CD4-positive, CD25-positive, alpha-beta regulatory T cell (primary cell): ENCODE data around the gene NCK1. TPM values are rescaled to one million over a fixed set of nuclear protein-coding genes. Genes with fewer than 3 reads are reported as not detected.

ENCODE experiments used
- ATAC-seq, 2 donors: fragments of 150-1000 bp; cut with Tn5 transposase; one replicate each; pipeline ENCODE4 v1.10.0; 2021; ENCODE audit warnings: low read depth in 2 of 2, moderate number of reproducible peaks in 2 of 2, moderate library complexity in 1 of 2
- DNase-seq, 3 donors: peaks; one replicate each; pipeline versions ENCODE4 v3.0.0 to v3.0.0-alpha.2; 2012 to 2022; ENCODE audit warnings: mixed read lengths in 1 of 3
- H3K27ac ChIP-seq: one replicate; pipeline ENCODE4 v1.7.0; 2013; ENCODE audit warnings: mild to moderate bottlenecking, low read length; ENCODE audit not compliant: insufficient read depth, poor library complexity, severe bottlenecking
- H3K27me3 ChIP-seq: one replicate; pipeline ENCODE4 v1.7.0; 2013; ENCODE audit warnings: low read length; ENCODE audit not compliant: control insufficient read depth, insufficient read depth
- H3K36me3 ChIP-seq: one replicate; pipeline ENCODE4 v1.7.0; 2013; ENCODE audit warnings: mild to moderate bottlenecking, low read length, moderate library complexity; ENCODE audit not compliant: control insufficient read depth, insufficient read depth
- H3K4me1 ChIP-seq: 2 replicates; pipeline ENCODE4 v1.7.0; 2013; ENCODE audit warnings: mild to moderate bottlenecking, low read length; ENCODE audit not compliant: insufficient read depth, control insufficient read depth, poor library complexity, severe bottlenecking
- H3K4me3 ChIP-seq: one replicate; pipeline ENCODE4 v1.7.0; 2013; ENCODE audit warnings: low read depth, mild to moderate bottlenecking, low read length, moderate library complexity
- H3K9me3 ChIP-seq, 2 experiments: 1 replicate in 1 of 2; 2 replicates in 1 of 2; pipeline ENCODE4 v1.7.0; 2013; ENCODE audit warnings: low read length in 2 of 2, mild to moderate bottlenecking in 1 of 2, moderate library complexity in 1 of 2; ENCODE audit not compliant: control insufficient read depth in 2 of 2
- H3K27ac Mint-ChIP-seq, 3 donors: one replicate each; pipeline ENCODE4 v1.8.0; 2020 to 2022; ENCODE audit warnings: mild to moderate bottlenecking in 3 of 3, mixed read lengths in 3 of 3, moderate library complexity in 2 of 3
- H3K27me3 Mint-ChIP-seq: one replicate; pipeline ENCODE4 v1.8.0; 2022; ENCODE audit warnings: mild to moderate bottlenecking, mixed read lengths
- H3K36me3 Mint-ChIP-seq: one replicate; pipeline ENCODE4 v1.8.0; 2020; ENCODE audit warnings: mixed read lengths
- H3K4me1 Mint-ChIP-seq, 4 donors: one replicate each; pipeline ENCODE4 v1.8.0; 2020 to 2022; ENCODE audit warnings: mixed read lengths in 4 of 4, mild to moderate bottlenecking in 1 of 4
- H3K4me3 Mint-ChIP-seq, 4 donors: one replicate each; pipeline ENCODE4 v1.8.0; 2020 to 2022; ENCODE audit warnings: mild to moderate bottlenecking in 4 of 4, mixed read lengths in 4 of 4, moderate library complexity in 3 of 4
- H3K9me3 Mint-ChIP-seq, 7 donors: one replicate each; pipeline ENCODE4 v1.8.0; 2020 to 2022; ENCODE audit warnings: mixed read lengths in 7 of 7, mild to moderate bottlenecking in 3 of 7, moderate library complexity in 2 of 7
- polyA plus RNA-seq, 4 donors: library from polyadenylated mRNA; unstranded; fragments of 300-500 nt; fragmentation: Illumina TruSeq; gene quantifications; one replicate each; pipeline ENCODE4 v1.2.3, GENCODE V29; 2021
- total RNA-seq: library from RNA; stranded (reverse); gene quantifications from one replicate; pipeline ENCODE4 v1.2.3, GENCODE V29; 2022

The NCK1 gene
- total and polyA plus RNA-seq, 5 donors from 2014 or later, result 48.7 to 64.9 (median 55.4) TPM

DNA sequence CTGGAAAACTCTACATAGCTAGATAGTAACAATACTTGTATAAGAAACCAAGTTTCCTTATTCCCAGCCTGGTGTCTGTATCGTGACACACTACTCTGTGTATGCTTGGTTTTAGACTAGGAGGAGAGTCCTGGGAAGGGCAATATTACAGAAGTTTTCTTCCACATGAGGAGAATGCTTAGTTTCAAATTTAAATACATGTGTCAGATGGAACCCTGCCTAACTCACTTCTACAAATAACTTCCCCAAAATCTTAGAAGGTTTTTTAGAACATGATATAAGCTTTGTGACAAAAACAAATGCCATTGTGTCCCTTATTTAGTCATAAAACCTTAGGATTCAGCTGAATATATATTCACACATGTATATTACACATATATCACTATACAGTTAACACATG lies 88.6 kb downstream of the NCK1 start:
- H3K36me3 ChIP-seq, result peaks cover 13% of the 10 kb centered on the region
- Mint-ChIP-seq H3K27me3 (no peaks in the 10 kb centered on the region), H3K4me3 (no peak overlapping the region), H3K36me3 (peaks cover 21% of the 10 kb centered on the region), H3K9me3 (no peaks in the 10 kb centered on the region), H3K4me1 (peaks cover 11 to 46% (median 35%) of the 10 kb centered on the region in 4 donors), H3K27ac (no peak overlapping the region)
- H3K9me3 ChIP-seq, result no peaks in the 10 kb centered on the region
- H3K4me1 ChIP-seq, result no peaks in the 10 kb centered on the region
- no peak overlapping the region for H3K4me3 ChIP-seq
- no peak for ATAC-seq
- no peak for DNase-seq
- H3K27me3 ChIP-seq, result no peaks in the 10 kb centered on the region
- H3K27ac ChIP-seq, result no peak overlapping the region

GRCh38 chr3:136952292-136952691 lies 90.3 kb downstream of the NCK1 start:
- Mint-ChIP-seq H3K27ac (peak overlapping the region in 1 of 3 donors; percentile 12), H3K36me3 (peaks cover 8% of the 10 kb centered on the region), H3K4me1 (peaks cover 12 to 41% (median 27%) of the 10 kb centered on the region in 4 donors), H3K9me3 (peaks cover 0 to 1% (median 0%) of the 10 kb centered on the region in 7 donors), H3K27me3 (no peaks in the 10 kb centered on the region), H3K4me3 (no peak overlapping the region)
- Histone ChIP-seq H3K4me3 (no peak overlapping the region), H3K27me3 (no peaks in the 10 kb centered on the region), H3K9me3 (no peaks in the 10 kb centered on the region), H3K27ac (no peak overlapping the region), H3K36me3 (peaks cover 7% of the 10 kb centered on the region), H3K4me1 (no peaks in the 10 kb centered on the region)
- DNase-seq (no peak), ATAC-seq (no peak)

DNA sequence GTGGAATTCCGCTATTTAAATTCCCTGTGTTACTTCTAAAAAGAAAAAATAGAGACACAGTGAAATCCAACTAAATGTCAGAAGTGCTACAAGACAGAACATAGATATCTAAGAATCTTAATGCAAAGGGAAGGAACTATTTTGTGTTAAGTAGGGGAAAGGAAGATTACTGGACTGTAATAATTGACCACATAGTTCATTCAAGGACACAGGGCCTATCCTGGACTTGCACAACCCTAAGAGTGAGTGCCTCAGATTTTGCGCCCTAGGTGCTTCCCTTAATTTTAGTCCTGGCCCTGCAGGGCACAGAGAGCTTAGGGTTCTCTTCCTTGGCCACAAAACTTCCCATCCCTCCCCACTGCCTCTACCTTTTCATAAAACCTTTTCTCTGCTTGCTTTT lies 92.2 kb downstream of the NCK1 start:
- H3K27ac ChIP-seq, result no peak overlapping the region
- Mint-ChIP-seq H3K27me3 (no peaks in the 10 kb centered on the region), H3K4me3 (no peak overlapping the region), H3K4me1 (peaks cover 4 to 26% (median 19%) of the 10 kb centered on the region in 4 donors), H3K9me3 (peaks cover 0 to 1% (median 0%) of the 10 kb centered on the region in 7 donors), H3K36me3 (peaks cover 5% of the 10 kb centered on the region), H3K27ac (peak overlapping the region in 1 of 3 donors; percentile 21)
- no peaks in the 10 kb centered on the region for H3K4me1 ChIP-seq
- H3K36me3 ChIP-seq, result no peaks in the 10 kb centered on the region
- no peak overlapping the region for H3K4me3 ChIP-seq
- ATAC-seq (no peak), DNase-seq (no peak)
- H3K27me3 ChIP-seq, result no peaks in the 10 kb centered on the region
- H3K9me3 ChIP-seq, result no peaks in the 10 kb centered on the region

- Mint-ChIP-seq H3K36me3 (peaks cover 6% of the 10 kb centered on the region), H3K27me3 (no peaks in the 10 kb centered on the region), H3K9me3 (peaks cover 0 to 1% (median 0%) of the 10 kb centered on the region in 7 donors), H3K4me1 (peaks cover 4 to 26% (median 19%) of the 10 kb centered on the region in 4 donors), H3K4me3 (peak overlapping the region in 1 of 4 donors; percentile 32), H3K27ac (peak overlapping the region in 2 of 3 donors; percentile 21 to 37)
- DNase-seq (no peak), ATAC-seq (no peak)
- Histone ChIP-seq H3K9me3 (no peaks in the 10 kb centered on the region), H3K4me3 (peak overlapping the region; percentile 4), H3K4me1 (no peaks in the 10 kb centered on the region), H3K36me3 (no peaks in the 10 kb centered on the region), H3K27me3 (no peaks in the 10 kb centered on the region), H3K27ac (no peak overlapping the region)
Measured at GRCh38 chr3:136954980-136955780, 93.2 kb downstream of the NCK1 start.

- Histone ChIP-seq H3K4me1 (no peaks in the 10 kb centered on the region), H3K27ac (no peak overlapping the region), H3K27me3 (no peaks in the 10 kb centered on the region), H3K36me3 (no peaks in the 10 kb centered on the region), H3K4me3 (no peak overlapping the region), H3K9me3 (no peaks in the 10 kb centered on the region)
- DNase-seq (no peak), ATAC-seq (no peak)
- Mint-ChIP-seq H3K9me3 (peaks cover 0 to 1% (median 0%) of the 10 kb centered on the region in 7 donors), H3K27ac (peak overlapping the region in 2 of 3 donors; percentile 21 to 37), H3K36me3 (peaks cover 6% of the 10 kb centered on the region), H3K4me3 (no peak overlapping the region), H3K4me1 (peaks cover 4 to 26% (median 21%) of the 10 kb centered on the region in 4 donors), H3K27me3 (no peaks in the 10 kb centered on the region)
Measured at GRCh38 chr3:136955813-136956212, 93.8 kb downstream of the NCK1 start.

DNA sequence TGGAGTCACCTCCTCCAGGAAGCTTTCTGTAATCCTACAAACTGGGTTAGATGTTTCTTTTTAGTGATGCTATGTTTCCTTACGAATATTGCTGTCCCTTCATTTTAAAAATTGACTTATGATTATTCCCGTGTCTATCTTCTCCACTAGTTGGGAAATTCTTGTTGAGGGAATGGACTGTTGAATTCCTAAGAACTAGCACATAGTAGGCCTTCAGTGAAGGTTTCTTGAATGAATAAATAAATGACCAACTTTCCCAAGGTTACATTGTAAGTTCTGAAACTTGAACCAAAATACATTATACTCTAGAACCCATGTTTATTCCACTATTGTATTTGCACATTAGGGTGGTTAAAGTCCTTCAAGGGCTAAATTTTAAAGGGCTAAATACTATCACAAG lies 95.0 kb downstream of the NCK1 start:
- Mint-ChIP-seq H3K36me3 (peaks cover 6% of the 10 kb centered on the region), H3K27me3 (no peaks in the 10 kb centered on the region), H3K27ac (peak overlapping the region in 1 of 3 donors; percentile 15), H3K4me3 (no peak overlapping the region), H3K9me3 (peaks cover 0 to 1% (median 0%) of the 10 kb centered on the region in 7 donors), H3K4me1 (peaks cover 4 to 24% (median 21%) of the 10 kb centered on the region in 4 donors)
- DNase-seq (no peak), ATAC-seq (no peak)
- H3K27me3 ChIP-seq, result no peaks in the 10 kb centered on the region
- no peaks in the 10 kb centered on the region for H3K9me3 ChIP-seq
- H3K36me3 ChIP-seq, result no peaks in the 10 kb centered on the region
- H3K27ac ChIP-seq, result no peak overlapping the region
- no peaks in the 10 kb centered on the region for H3K4me1 ChIP-seq
- H3K4me3 ChIP-seq, result no peak overlapping the region

GRCh38 chr3:136957751-136958288 lies 95.8 kb downstream of the NCK1 start, which contains the start of gene IL20RB:
IL20RB (plus strand) TSS chr3:136957983; CDS start chr3:136958114, 131 bp downstream.
- H3K27ac ChIP-seq, result no peak within 1 kb of the TSS
- no peaks in the 10 kb centered on the region for H3K4me1 ChIP-seq
- H3K27me3 ChIP-seq, result no peaks in the 10 kb centered on the region
- ATAC-seq, result no peak
- DNase-seq, result no peak
- no peaks in the 10 kb centered on the region for H3K9me3 ChIP-seq
- H3K4me3 Mint-ChIP-seq, result no peak within 1 kb of the TSS
- H3K4me3 ChIP-seq, result no peak within 1 kb of the TSS
- peaks cover 4 to 24% (median 21%) of the 10 kb centered on the region in 4 donors for H3K4me1 Mint-ChIP-seq
- peaks cover 0 to 1% (median 0%) of the 10 kb centered on the region in 7 donors for H3K9me3 Mint-ChIP-seq
- H3K27ac Mint-ChIP-seq, result peak within 1 kb of the TSS in 1 of 3 donors; percentile 15
- no peaks in the 10 kb centered on the region for H3K36me3 ChIP-seq
- peaks cover 6% of the 10 kb centered on the region for H3K36me3 Mint-ChIP-seq
- H3K27me3 Mint-ChIP-seq, result no peaks in the 10 kb centered on the region
